ENCODE data around the gene SCNN1B.

The SCNN1B gene

DNA sequence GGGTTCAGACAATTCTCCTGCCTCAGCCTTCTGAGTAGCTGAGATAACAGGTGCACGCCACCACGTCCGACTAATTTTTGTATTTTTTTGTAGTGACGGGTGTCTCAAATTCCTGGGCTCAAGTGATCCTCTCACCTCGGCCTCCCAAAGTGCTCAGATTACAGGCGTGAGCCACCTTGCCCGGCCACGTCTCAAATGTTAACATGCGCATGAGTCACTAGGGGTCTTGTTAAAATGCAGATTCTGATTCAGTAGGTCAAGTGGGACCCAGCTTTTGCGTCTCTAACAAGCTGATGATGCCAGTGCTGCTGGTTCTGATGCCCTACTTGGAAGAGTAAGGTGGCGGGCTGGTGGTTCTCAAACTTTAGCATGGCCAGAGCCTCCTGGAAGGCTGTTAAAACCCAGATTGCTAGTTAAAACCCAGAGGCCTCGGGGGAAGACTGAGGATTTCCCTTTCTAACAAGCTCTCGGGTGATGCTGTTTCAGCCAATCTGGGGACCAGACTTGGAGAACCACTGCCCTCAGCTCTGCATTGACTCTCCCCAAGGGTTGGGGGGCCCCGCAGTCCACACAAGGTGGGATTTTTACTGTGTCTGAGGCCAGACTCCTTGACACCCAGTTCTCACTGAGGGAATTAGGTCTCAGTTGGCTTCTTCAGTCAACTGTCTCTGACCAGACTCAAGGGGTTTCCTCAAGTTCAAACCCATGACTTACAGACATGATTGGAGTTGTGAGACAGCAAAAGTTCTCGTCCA lies 17.9 kb downstream of the SCNN1B start:
- Histone ChIP-seq H3K79me2 (no peaks in the 10 kb centered on the region), H3K36me3 (ENCODE audit: control insufficient read depth, insufficient read depth, low read length) (no peaks in the 10 kb centered on the region), H3K9ac (no peak overlapping the region), H3K4me2 (ENCODE audit: low read length) (no peak overlapping the region), H3K4me1 (no peaks in the 10 kb centered on the region), H3K9me3 (ENCODE audit: control insufficient read depth, low read length) (no peaks in the 10 kb centered on the region), H3K27me3 (ENCODE audit: control insufficient read depth, insufficient read depth, low read length) (no peaks in the 10 kb centered on the region), H3K4me3 (ENCODE audit: low read depth, low read length) (no peak overlapping the region), H2AFZ (no peak overlapping the region), H3K27ac (no peak overlapping the region)
- TF ChIP-seq, protein P1, sequence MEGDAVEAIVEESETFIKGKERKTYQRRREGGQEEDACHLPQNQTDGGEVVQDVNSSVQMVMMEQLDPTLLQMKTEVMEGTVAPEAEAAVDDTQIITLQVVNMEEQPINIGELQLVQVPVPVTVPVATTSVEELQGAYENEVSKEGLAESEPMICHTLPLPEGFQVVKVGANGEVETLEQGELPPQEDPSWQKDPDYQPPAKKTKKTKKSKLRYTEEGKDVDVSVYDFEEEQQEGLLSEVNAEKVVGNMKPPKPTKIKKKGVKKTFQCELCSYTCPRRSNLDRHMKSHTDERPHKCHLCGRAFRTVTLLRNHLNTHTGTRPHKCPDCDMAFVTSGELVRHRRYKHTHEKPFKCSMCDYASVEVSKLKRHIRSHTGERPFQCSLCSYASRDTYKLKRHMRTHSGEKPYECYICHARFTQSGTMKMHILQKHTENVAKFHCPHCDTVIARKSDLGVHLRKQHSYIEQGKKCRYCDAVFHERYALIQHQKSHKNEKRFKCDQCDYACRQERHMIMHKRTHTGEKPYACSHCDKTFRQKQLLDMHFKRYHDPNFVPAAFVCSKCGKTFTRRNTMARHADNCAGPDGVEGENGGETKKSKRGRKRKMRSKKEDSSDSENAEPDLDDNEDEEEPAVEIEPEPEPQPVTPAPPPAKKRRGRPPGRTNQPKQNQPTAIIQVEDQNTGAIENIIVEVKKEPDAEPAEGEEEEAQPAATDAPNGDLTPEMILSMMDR (IDR thresholded peaks at IDR 0.05) = no peak

DNA sequence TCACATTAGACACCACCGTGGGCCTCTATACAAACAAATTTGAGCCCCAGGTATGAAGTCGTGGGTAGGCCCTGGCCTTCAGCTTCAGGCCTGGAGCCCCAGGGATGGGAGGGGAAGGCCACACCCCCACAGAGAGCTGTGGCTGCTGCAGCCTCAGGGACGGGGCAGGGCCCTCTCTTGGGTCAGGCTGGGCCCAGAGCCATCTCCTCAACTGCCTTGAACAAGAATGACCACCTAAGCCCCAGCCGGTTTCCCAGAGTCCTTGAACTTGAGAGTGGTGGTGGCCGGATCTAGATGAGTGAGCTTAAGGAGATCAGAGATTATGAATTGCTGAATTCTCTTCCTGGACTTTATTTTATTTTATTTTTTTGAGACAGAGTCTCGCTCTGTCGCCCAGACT lies 18.6 kb downstream of the SCNN1B start:
- Histone ChIP-seq H3K9me3 (ENCODE audit: control insufficient read depth, low read length) (no peaks in the 10 kb centered on the region), H3K27me3 (ENCODE audit: control insufficient read depth, insufficient read depth, low read length) (no peaks in the 10 kb centered on the region), H3K4me1 (no peaks in the 10 kb centered on the region), H3K36me3 (ENCODE audit: control insufficient read depth, insufficient read depth, low read length) (no peaks in the 10 kb centered on the region), H3K4me2 (ENCODE audit: low read length) (no peak overlapping the region), H3K9ac (no peak overlapping the region), H3K4me3 (ENCODE audit: low read depth, low read length) (no peak overlapping the region), H2AFZ (no peak overlapping the region), H3K27ac (no peak overlapping the region), H3K79me2 (no peaks in the 10 kb centered on the region)
- TF ChIP-seq, protein P1 (IDR thresholded peaks at IDR 0.05) = no peak

DNA sequence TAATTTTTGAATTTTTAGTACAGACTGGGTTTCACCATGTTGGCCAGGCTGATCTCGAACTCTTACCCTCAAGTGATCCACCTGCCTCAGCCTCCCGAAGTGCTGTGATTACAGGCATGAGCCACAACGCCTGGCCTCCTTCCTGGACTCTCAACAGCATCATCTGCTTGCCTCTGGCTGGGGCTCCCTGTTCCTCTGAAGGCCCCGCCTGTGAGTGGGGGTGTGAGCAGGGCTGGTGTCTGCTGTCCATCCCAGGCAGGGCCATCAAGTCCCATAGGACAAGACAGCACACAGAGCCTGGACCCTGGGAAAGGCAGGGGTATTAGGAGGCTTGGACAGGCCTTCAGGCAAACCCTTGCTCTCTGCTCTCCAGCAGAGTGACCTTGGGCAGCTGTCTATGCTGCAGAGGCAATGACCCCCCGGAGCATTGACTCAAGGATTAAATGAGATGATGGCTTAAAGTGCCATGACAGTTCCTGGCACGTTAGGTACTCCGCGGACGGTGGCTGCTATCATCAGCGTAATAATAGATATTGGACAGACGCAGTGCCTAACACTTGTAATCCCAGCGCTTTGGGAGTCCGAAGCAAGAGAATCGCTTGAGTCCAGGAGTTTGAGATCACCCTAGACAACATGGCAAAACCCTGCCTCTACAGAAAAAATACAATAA lies 19.2 kb downstream of the SCNN1B start:
- H3K79me2 ChIP-seq = no peaks in the 10 kb centered on the region
- H3K9me3 ChIP-seq (ENCODE audit: control insufficient read depth, low read length) = no peaks in the 10 kb centered on the region
- no peak overlapping the region for H3K27ac ChIP-seq
- no peak overlapping the region for H3K4me2 ChIP-seq (ENCODE audit: low read length)
- no peaks in the 10 kb centered on the region for H3K27me3 ChIP-seq (ENCODE audit: control insufficient read depth, insufficient read depth, low read length)
- no peaks in the 10 kb centered on the region for H3K36me3 ChIP-seq (ENCODE audit: control insufficient read depth, insufficient read depth, low read length)
- TF ChIP-seq, protein P1 (IDR thresholded peaks at IDR 0.05) = no peak
- no peak overlapping the region for H2AFZ ChIP-seq
- H3K4me3 ChIP-seq (ENCODE audit: low read depth, low read length) = no peak overlapping the region
- H3K9ac ChIP-seq = no peak overlapping the region
- no peaks in the 10 kb centered on the region for H3K4me1 ChIP-seq

DNA sequence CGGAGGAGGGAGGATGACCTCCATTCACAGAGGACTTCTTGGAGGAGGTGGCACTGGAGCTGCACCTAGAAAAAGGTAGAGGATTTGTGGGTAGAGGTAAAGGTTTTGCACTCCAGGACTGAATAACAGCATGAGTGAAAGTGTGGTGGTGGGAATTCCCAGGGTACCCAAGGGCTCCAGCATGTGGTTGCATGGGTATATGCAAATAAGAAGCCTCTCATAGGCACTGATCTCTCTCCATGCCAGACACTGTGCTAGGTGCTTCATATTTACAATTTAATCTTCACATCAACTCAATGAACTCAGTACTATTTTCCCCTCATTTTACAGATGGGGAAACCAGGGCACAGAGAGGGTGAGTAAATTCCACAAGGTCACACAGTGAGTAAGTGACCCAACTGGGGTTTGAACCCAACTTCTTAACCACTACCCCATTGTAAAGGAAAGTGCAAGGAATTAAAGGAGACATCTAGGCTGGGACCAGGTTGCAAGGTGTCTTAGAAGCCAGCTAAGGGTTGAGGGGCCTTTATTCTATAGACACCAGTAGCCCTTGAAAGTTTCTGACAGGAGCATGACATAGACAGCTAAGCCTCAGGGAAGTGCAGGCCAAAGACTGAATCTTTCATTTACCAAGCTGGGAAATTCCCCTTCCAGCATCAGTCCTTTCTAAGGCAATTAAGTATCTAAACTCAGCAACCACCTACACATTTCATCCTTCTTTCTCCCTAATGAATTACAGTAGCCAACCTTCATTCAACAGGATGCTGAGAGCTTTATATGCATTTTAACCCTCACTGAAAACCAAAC lies 21.3 kb downstream of the SCNN1B start:
- no peak overlapping the region for H3K4me3 ChIP-seq (ENCODE audit: low read depth, low read length)
- H3K9me3 ChIP-seq (ENCODE audit: control insufficient read depth, low read length) = no peaks in the 10 kb centered on the region
- H3K27ac ChIP-seq = no peak overlapping the region
- no peaks in the 10 kb centered on the region for H3K79me2 ChIP-seq
- no peaks in the 10 kb centered on the region for H3K36me3 ChIP-seq (ENCODE audit: control insufficient read depth, insufficient read depth, low read length)
- no peaks in the 10 kb centered on the region for H3K4me1 ChIP-seq
- no peaks in the 10 kb centered on the region for H3K27me3 ChIP-seq (ENCODE audit: control insufficient read depth, insufficient read depth, low read length)
- TF ChIP-seq, protein P1 (IDR thresholded peaks at IDR 0.05) = no peak
- H3K9ac ChIP-seq = no peak overlapping the region
- H2AFZ ChIP-seq = no peak overlapping the region
- H3K4me2 ChIP-seq (ENCODE audit: low read length) = no peak overlapping the region
